GM21737 (cell line): ENCODE data around the gene ZNF606.

Experiments
- ATAC-seq: cut with Tn5 transposase; IDR thresholded peaks from one replicate; pipeline ENCODE4 v1.9.1; 2021; ENCODE audit warnings: mild to moderate bottlenecking, moderate library complexity; ENCODE audit not compliant: unreplicated experiment

Gene ZNF606

DNA sequence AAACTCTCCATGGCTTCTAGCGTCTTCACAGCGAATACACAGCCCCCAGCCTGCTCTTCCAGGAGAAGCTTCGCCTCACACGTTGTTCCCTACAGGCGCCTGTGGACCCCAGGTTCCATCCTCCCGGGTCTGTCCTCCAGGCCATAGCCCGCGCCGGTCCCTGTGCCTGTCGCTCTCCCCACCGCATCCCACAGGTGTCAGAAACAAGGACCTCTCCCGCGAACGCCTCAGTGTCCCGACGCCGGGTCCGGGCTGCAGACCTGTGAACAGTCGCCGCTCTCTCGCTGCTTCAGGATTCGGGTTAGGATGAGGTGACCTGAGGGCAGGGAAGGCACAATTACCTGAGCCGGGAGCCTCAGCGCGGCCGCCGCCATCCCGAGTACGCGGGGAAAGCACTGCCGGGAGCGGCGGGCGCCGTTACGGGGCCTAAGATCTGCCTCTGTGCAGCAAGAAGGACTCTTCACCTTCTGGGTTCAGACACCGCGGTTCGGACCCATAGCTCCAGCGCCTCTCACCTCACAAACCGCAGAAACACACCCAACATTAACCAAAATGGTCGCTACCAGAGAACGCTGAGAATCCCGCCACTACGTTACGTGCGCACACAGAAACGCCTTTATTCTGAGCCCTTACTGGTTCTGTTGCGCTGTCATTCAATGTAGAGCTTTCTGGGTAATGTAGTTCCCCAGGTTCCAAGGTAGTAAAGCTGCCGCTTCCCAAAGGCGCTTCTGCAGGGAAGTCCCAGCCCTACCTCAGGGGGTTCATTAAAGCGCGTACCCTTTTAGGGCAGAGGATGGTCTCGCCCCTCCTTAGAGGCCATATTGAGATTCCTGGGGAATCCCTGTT lies 67.6 kb downstream of the ZNF606 start, which contains the start of gene ZNF418:
ZNF418 (minus strand) TSS at position 583 of the 846 bp plus-strand sequence. CDS start 1,580 bp downstream, outside the sequence.
- ATAC-seq: no peak

DNA sequence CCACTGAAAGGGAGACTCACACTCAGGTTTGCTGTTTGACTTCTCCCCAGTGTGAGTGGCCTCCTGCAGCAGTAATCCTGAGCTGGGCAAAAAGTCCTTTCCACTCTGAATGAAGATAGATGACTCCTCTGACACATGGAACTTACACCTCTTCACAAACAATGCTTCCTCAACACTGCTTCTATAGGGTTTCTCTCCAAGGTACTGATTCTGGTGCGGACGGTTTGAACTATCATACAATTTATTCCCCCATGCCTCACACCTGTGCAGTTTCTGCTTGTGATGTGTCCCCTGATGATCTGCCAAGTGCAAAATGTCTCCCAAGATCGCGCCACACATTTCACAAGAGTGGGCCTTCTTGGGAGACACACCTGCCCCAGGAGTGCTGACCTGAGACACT lies 75.0 kb downstream of the ZNF606 start:
- no peak for ATAC-seq
